ENCODE data around the gene TRABD. TPM values are rescaled to one million over a fixed set of nuclear protein-coding genes. Genes with fewer than 3 reads are reported as not detected.

Gene TRABD
- total RNA-seq, 4 donors from 2014 or later: 18.3 to 43.1 (median 28.4) TPM

DNA sequence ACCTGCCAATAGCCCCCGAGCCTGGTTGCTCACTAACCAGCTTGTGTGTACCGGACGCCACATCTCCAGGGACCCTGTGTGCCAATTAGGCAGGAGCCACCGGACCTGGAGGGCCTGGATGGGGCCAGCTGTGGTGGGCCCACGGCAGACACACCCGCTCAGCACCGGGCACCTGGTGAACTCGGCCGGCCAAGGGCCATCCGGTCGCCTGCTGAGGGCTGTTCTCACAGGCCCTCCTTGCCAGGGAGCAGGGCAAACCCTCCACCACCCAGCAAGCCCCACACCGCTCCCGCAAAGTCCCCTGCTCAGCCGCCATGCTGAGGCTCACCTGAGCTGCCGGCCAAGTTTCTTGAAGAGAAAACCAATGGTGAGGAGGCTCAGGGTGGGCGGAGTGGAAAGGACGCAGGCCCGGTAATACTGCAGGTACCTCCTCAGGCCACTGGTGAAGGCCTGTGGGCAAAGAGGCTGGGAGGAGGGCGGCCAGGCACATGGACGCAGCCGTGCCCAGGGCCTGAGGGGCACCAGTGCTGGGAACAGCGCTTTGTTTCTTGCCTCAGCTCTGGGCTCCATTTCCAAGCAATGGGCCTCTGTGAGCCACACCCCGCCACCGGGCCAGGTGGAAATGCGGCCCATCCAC, 42.0 kb downstream of the TRABD start:
- no peak for ATAC-seq (ENCODE audit: low FRiP score)
- DNase-seq (ENCODE audit: low spot score): no peak
- TF ChIP-seq, protein P1, sequence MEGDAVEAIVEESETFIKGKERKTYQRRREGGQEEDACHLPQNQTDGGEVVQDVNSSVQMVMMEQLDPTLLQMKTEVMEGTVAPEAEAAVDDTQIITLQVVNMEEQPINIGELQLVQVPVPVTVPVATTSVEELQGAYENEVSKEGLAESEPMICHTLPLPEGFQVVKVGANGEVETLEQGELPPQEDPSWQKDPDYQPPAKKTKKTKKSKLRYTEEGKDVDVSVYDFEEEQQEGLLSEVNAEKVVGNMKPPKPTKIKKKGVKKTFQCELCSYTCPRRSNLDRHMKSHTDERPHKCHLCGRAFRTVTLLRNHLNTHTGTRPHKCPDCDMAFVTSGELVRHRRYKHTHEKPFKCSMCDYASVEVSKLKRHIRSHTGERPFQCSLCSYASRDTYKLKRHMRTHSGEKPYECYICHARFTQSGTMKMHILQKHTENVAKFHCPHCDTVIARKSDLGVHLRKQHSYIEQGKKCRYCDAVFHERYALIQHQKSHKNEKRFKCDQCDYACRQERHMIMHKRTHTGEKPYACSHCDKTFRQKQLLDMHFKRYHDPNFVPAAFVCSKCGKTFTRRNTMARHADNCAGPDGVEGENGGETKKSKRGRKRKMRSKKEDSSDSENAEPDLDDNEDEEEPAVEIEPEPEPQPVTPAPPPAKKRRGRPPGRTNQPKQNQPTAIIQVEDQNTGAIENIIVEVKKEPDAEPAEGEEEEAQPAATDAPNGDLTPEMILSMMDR (IDR thresholded peaks at IDR 0.05): no peak

DNA sequence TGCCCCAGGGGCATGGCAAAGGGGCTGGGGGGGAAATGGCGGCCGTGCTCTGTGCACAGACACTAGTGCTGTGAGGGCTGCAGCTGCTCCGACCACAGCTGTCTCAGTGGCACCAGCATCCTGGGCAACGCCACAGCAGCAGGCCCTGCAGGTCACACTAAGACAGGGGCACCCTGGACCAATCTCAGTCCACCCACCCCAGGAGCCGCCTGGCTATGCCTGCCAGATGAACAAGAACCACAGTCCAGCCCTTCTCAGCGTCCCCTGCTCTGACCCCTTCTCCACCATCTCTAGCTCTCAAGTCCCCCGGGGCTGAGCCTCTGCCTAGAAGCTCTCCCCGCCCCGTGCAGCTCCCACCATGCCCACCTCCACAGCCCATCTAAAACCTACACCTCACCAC, 42.7 kb downstream of the TRABD start:
- no peak for DNase-seq (ENCODE audit: low spot score)
- ATAC-seq (ENCODE audit: low FRiP score): no peak
- TF ChIP-seq, protein P1 (IDR thresholded peaks at IDR 0.05): no peak

DNA sequence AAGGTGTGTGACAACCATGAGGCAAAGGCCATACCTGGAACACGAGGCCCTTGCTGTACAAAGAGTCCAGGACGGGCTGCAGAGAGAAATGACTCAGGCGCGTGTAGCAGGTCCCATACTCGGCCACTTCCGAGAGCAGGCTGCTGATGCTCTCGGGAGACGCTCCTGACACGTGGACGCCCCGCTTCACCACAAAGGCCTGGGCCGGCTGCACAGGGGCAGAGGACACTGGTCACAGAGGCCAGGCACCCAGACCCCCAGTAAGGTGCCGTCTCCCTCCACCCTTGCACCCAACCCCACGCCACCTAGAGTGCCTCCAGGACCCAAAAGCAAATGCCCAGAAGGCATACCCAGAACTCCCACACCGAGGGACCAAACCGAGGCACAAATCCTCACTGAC, 43.7 kb downstream of the TRABD start:
- DNase-seq (ENCODE audit: low spot score): no peak
- TF ChIP-seq, protein P1 (IDR thresholded peaks at IDR 0.05): no peak
- ATAC-seq (ENCODE audit: low FRiP score): no peak

DNA sequence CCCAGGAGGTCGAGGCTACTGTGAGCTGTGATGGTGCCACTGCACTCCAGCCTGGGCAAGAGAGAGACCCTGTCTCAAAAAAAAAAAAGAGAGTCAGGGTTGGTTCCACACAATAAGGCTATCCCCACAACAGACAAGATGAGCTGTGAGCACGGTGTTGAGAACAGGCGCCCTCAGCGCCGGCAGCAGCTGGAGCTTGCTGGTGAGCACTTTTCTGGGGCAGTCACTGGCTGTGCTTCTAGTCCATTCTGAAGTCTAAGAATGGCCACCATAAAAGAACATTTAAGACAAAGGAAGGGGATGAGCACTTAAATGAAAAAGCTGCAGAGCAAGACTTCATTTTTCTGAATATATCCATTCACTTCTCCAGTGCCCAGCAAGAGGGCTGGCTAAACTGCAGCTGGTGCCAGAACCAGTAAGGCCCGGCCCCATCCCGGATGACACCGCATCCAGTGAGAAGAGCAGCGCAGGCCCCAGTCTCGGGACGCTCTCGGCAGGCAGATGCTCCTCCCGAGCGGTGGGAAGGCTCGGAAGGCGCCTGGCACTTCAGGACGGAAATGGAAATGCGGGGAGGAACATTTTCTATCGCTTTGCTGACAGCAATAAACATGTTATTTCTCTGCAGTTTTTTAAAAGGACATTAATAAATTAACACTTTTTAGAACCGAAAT, 46.9 kb downstream of the TRABD start:
- TF ChIP-seq, protein P1 (IDR thresholded peaks at IDR 0.05): no peak

DNA sequence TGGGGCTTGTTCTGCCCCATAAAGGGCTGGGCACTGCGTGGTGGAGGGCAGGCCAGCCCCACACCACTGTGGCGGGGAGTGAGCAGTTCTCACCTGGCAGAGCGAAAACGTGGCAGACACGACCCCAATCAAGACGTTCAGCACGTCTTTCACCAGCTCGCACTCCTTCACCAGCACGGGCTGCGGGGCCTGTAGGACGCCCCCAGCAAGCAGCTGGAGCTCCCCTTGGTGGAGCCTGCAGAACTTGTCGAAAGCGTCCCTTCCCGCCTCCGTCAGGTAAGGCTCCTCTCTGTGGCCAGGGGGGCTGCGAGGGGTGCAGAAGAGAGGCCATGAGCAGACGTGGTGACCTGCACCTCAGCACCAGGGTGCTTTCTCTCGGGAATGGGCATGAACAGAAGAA, 47.5 kb downstream of the TRABD start:
- no peak for DNase-seq (ENCODE audit: low spot score)
- TF ChIP-seq, protein P1 (IDR thresholded peaks at IDR 0.05): no peak
- no peak for ATAC-seq (ENCODE audit: low FRiP score)

More for the DNA sequence above, 46.9 kb downstream of the TRABD start:
- no peak for ATAC-seq (ENCODE audit: low FRiP score)
- no peak for DNase-seq (ENCODE audit: low spot score)

DNA sequence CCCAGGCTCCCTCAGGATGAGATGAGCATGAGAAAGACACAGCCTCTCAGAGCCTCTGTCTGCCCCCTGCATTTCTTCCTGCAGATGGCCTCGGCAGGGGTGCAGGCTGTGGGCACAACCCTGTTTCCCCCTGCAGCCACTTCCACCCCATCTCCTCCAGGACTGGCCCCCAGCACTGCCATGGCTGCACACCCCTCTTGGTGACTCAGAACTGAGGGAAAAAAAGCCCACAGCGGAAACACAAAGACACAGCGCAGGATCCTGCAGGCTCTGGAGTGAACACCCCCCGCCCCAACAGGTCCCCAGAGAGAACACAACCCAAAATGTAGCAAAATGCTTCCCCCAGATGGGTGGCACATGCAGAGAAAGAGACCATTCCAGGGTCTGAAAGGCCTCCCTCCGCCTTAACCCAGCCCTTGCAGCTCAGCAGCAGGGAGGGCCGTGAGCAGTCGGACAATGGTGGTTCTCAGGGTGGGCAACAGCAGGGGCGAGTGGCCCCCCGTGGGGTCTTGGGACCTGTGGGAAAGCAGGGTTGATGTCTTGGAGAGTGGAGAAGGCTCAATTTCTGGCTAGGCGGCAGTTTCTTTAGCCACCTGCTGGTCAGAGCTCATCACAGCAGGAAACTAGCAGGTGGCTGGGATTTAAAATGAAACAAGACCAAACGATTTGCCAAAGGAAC, 51.2 kb downstream of the TRABD start:
- DNase-seq (ENCODE audit: low spot score) (no peak), ATAC-seq (ENCODE audit: low FRiP score) (no peak)
- TF ChIP-seq, protein P1 (IDR thresholded peaks at IDR 0.05): no peak

All from omental fat pad (tissue), 4 donors.